Parathyroid adenoma (tissue), 2 donors: ENCODE data around the gene SUCLG2.
"Not testable (repeated sequence)": the region's sequence is repeated elsewhere in the genome, so short reads cannot be mapped to it uniquely, and the experiment has no call there.

Experiments
- H2AFZ ChIP-seq: fragments of 300-600 bp; sonication (generic); one replicate; pipeline ENCODE4 v1.7.0; 2017; ENCODE audit warnings: antibody characterized with exemption, mild to moderate bottlenecking
- H3K27ac ChIP-seq: fragments of 300-600 bp; sonication (generic); one replicate; pipeline ENCODE4 v1.7.0; 2017
- H3K27me3 ChIP-seq: fragments of 300-600 bp; sonication (generic); one replicate; pipeline ENCODE4 v1.7.0; 2017; ENCODE audit warnings: low read length; ENCODE audit not compliant: control insufficient read depth, insufficient read depth
- H3K36me3 ChIP-seq: fragments of 300-600 bp; sonication (generic); one replicate; pipeline ENCODE4 v1.7.0; 2017; ENCODE audit warnings: low read length; ENCODE audit not compliant: control insufficient read depth, insufficient read depth
- H3K4me1 ChIP-seq: fragments of 300-600 bp; sonication (generic); one replicate; pipeline ENCODE4 v1.7.0; 2017; ENCODE audit warnings: control low read depth
- H3K4me2 ChIP-seq: fragments of 300-600 bp; sonication (generic); one replicate; pipeline ENCODE4 v1.7.0; 2017; ENCODE audit warnings: low read length
- H3K4me3 ChIP-seq: fragments of 300-600 bp; sonication (generic); one replicate; pipeline ENCODE4 v1.7.0; 2017; ENCODE audit warnings: low read depth, low read length
- H3K79me2 ChIP-seq: fragments of 300-600 bp; sonication (generic); one replicate; pipeline ENCODE4 v1.7.0; 2017; ENCODE audit warnings: control low read depth
- H3K9ac ChIP-seq: fragments of 300-600 bp; sonication (generic); one replicate; pipeline ENCODE4 v1.7.0; 2017; ENCODE audit warnings: mild to moderate bottlenecking
- H3K9me3 ChIP-seq: fragments of 300-600 bp; sonication (generic); one replicate; pipeline ENCODE4 v1.7.0; 2017; ENCODE audit warnings: low read length; ENCODE audit not compliant: control insufficient read depth
- TF ChIP-seq, protein P1 (sequence below): fragments of 300-600 bp; sonication (generic); IDR thresholded peaks from one replicate; pipeline ENCODE4 v1.7.0; 2017; ENCODE audit warnings: antibody characterized with exemption, mild to moderate bottlenecking
- donor health status: primary hyperparathyroidism.

Gene SUCLG2

DNA sequence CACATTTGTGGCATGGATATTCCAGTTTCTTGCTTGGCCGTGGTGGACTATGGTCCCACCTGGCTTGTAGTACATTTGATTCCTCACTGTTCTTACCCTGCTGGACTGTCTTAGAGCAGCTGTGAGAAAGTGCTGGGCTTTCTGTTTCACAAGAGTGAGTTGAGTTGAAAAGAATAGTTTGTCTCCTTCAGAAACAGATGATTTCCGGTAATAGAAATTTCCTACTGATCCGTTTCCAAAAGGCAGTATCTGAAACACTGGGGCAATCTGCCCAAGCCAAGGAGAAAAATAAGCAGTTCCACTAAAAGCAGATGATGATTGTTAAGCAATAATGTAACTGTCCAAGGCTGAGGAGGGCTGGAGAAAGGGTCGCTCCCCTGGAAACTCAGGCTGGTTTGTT lies 96.0 kb downstream of the SUCLG2 start:
- H2AFZ ChIP-seq, result no peak overlapping the region
- no peaks in the 10 kb centered on the region for H3K27me3 ChIP-seq
- no peak overlapping the region for H3K4me3 ChIP-seq
- no peak overlapping the region for H3K9ac ChIP-seq
- H3K4me1 ChIP-seq, result no peaks in the 10 kb centered on the region
- no peak overlapping the region for H3K27ac ChIP-seq
- H3K4me2 ChIP-seq, result no peak overlapping the region
- H3K36me3 ChIP-seq, result no peaks in the 10 kb centered on the region
- TF ChIP-seq, protein P1, sequence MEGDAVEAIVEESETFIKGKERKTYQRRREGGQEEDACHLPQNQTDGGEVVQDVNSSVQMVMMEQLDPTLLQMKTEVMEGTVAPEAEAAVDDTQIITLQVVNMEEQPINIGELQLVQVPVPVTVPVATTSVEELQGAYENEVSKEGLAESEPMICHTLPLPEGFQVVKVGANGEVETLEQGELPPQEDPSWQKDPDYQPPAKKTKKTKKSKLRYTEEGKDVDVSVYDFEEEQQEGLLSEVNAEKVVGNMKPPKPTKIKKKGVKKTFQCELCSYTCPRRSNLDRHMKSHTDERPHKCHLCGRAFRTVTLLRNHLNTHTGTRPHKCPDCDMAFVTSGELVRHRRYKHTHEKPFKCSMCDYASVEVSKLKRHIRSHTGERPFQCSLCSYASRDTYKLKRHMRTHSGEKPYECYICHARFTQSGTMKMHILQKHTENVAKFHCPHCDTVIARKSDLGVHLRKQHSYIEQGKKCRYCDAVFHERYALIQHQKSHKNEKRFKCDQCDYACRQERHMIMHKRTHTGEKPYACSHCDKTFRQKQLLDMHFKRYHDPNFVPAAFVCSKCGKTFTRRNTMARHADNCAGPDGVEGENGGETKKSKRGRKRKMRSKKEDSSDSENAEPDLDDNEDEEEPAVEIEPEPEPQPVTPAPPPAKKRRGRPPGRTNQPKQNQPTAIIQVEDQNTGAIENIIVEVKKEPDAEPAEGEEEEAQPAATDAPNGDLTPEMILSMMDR, result no peak
- peaks cover 3% of the 10 kb centered on the region for H3K79me2 ChIP-seq
- no peaks in the 10 kb centered on the region for H3K9me3 ChIP-seq

DNA sequence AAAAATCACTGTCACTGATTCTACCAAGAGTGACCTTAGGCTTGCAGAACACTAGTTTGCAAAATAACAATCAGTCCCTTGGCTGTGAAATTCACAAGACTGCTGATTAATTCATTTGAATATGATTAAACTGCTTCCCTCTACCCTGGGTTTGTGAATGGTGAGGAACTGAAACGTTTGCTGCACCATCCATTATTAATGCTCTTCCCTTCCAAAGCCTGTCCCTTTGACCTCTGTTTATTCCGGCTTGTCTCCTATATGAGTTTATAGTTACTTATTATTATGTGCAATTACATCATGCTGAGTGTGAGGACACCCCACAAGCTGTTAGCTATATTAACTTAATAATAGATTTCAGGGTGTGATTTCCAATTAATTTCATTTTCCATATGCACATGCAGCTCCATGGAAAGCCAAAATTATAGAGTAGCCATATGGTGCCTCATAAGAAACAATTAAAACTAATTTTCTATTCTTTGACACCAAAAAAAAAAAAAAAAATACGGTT lies 96.5 kb downstream of the SUCLG2 start:
- Histone ChIP-seq H3K9me3 (no peaks in the 10 kb centered on the region), H3K4me2 (no peak overlapping the region), H3K79me2 (no peaks in the 10 kb centered on the region), H3K9ac (no peak overlapping the region), H3K36me3 (no peaks in the 10 kb centered on the region), H3K4me3 (no peak overlapping the region), H3K27ac (no peak overlapping the region), H3K27me3 (no peaks in the 10 kb centered on the region), H2AFZ (no peak overlapping the region), H3K4me1 (no peaks in the 10 kb centered on the region)
- TF ChIP-seq, protein P1, result no peak

DNA sequence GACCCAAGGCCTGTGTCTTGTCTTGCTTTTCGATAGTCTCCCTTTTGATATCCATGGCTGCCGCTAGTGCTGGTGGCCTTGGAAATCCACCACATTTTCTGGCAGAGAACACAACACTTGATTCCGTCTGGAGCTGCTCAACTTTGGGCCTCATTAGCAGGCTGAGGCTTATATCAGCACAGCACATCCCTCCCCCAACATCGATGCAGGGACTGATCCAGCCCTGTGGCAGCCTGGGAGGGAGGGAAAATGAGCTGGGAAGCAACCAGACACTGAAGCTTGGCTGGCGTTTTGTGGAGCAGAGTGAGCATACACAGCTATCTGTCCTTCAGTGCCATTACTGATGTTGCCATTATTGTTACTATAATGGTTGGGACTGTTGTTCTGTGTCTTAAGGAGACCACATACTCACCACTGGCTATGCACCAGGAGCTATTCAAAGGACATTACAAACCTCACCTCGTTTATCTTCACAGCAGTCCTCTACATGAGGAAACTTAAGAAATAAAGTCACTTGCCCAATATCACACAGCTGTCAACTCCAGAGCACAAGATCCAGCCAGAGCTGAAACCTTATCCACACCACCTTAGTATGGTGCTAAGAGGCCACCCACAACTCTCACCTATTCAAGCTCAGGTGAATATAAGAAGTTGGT lies 102.9 kb downstream of the SUCLG2 start:
- no peaks in the 10 kb centered on the region for H3K27me3 ChIP-seq
- H3K9me3 ChIP-seq, result no peaks in the 10 kb centered on the region
- no peaks in the 10 kb centered on the region for H3K36me3 ChIP-seq
- H3K4me3 ChIP-seq, result no peak overlapping the region
- no peak overlapping the region for H3K27ac ChIP-seq
- no peak overlapping the region for H3K9ac ChIP-seq
- no peak overlapping the region for H2AFZ ChIP-seq
- TF ChIP-seq, protein P1, result no peak
- no peak overlapping the region for H3K4me2 ChIP-seq
- H3K4me1 ChIP-seq, result no peaks in the 10 kb centered on the region
- H3K79me2 ChIP-seq, result no peaks in the 10 kb centered on the region

DNA sequence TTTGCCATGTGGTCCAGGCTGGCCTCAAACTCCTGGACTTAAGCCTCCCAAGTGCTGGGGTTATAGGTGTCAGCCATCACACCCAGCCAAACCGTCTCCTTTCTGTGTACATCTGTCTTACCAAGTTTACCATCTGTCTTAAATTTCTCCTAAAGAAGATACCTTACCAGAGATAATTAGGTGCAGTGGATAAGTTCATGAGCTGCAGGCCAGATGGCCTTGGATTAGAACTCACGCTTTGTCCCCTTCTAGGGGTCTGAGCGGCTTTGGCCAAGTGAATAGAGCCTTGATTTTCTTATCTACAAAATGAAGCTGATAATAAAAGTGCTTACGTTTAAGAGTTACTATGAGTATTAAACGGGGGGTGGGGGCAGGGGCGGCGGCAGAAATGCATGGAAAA lies 103.9 kb downstream of the SUCLG2 start:
- H3K27ac ChIP-seq, result no peak overlapping the region
- no peak overlapping the region for H3K4me3 ChIP-seq
- H3K9me3 ChIP-seq, result no peaks in the 10 kb centered on the region
- no peak overlapping the region for H3K4me2 ChIP-seq
- no peaks in the 10 kb centered on the region for H3K36me3 ChIP-seq
- no peak overlapping the region for H3K9ac ChIP-seq
- no peaks in the 10 kb centered on the region for H3K79me2 ChIP-seq
- H2AFZ ChIP-seq, result no peak overlapping the region
- TF ChIP-seq, protein P1, result no peak
- no peaks in the 10 kb centered on the region for H3K27me3 ChIP-seq
- H3K4me1 ChIP-seq, result no peaks in the 10 kb centered on the region

DNA sequence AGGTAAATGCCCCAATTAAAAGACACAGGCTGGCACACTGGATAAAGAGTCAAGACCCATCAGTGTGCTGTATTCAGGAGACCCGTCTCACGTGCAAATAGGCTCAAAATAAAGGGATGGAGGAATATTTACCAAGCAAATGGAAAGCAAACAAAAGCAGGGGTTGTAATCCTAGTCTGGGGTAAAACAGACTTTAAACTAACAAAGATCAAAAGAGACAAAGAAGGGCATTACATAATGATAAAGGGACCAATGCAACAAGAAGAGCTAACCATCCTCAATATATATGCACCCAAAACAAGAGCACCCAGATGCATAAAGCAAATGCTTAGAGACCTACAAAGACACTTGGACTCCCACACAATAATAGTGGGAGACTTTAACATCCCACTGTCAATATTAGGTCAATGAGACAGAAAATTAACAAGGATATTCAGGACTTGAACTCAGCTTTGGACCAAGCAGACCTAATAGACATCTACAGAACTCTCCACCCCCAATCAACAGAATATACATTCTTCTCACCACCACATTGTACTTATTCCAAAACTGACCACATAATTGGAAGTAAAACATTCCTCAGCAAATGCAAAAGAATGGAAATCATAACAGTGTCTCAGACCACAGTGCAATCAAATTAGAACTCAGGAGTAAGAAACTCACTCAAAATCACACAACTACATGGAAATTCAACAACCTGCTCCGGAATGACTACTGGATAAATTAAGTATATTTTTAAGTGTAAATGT lies 111.7 kb downstream of the SUCLG2 start:
- H2AFZ ChIP-seq, H3K36me3 ChIP-seq, H3K27me3 ChIP-seq, H3K4me3 ChIP-seq, H3K4me2 ChIP-seq, H3K79me2 ChIP-seq, H3K9me3 ChIP-seq, H3K4me1 ChIP-seq, H3K27ac ChIP-seq, H3K9ac ChIP-seq: not testable (repeated sequence)
